ENCODE data around the gene CFAP46.

Gene CFAP46

GRCh38 chr10:132786884-132787494 is 155.4 kb downstream of the CFAP46 start:
- no peaks in the 10 kb centered on the region for H3K9me3 ChIP-seq
- no peak for TF ChIP-seq CTCF (IDR thresholded peaks at IDR 0.05)
- H3K27me3 ChIP-seq, result peaks cover 93% of the 10 kb centered on the region
- peaks cover 0 to 20% of the 10 kb centered on the region in 2 experiments for H3K4me1 ChIP-seq (ENCODE audit: control insufficient read depth in 1 of 2, insufficient read depth in 1 of 2, low read depth in 1 of 2, low read length in 1 of 2)
- peaks cover 16% of the 10 kb centered on the region for H3K36me3 ChIP-seq
- no peak overlapping the region for H3K4me3 ChIP-seq (ENCODE audit: low read depth in 1 of 2, low read length in 1 of 2)
- H3K27ac ChIP-seq, result no peak overlapping the region

- Histone ChIP-seq H3K4me1 (ENCODE audit: control insufficient read depth in 1 of 2, insufficient read depth in 1 of 2, low read depth in 1 of 2, low read length in 1 of 2) (peaks cover 0 to 20% of the 10 kb centered on the region in 2 experiments), H3K9me3 (no peaks in the 10 kb centered on the region), H3K36me3 (peaks cover 21% of the 10 kb centered on the region), H3K27me3 (peaks cover 96% of the 10 kb centered on the region), H3K4me3 (ENCODE audit: low read depth in 1 of 2, low read length in 1 of 2) (no peak overlapping the region), H3K27ac (no peak overlapping the region)
- TF ChIP-seq CTCF (IDR thresholded peaks at IDR 0.05), result no peak
Measured at GRCh38 chr10:132786476-132786883, 155.9 kb downstream of the CFAP46 start.

GRCh38 chr10:132785723-132786475 is 156.5 kb downstream of the CFAP46 start, which contains the start of gene NKX6-2:
Gene NKX6-2 (minus strand): TSS chr10:132786147. CDS start chr10:132785948, 199 bp downstream.
- H3K4me3 ChIP-seq (ENCODE audit: low read depth in 1 of 2, low read length in 1 of 2), result no peak within 1 kb of the TSS
- no peak within 1 kb of the TSS for H3K27ac ChIP-seq
- H3K27me3 ChIP-seq, result peaks cover 90% of the 10 kb centered on the region
- H3K36me3 ChIP-seq, result peaks cover 27% of the 10 kb centered on the region
- peaks cover 0 to 20% of the 10 kb centered on the region in 2 experiments for H3K4me1 ChIP-seq (ENCODE audit: control insufficient read depth in 1 of 2, insufficient read depth in 1 of 2, low read depth in 1 of 2, low read length in 1 of 2)
- no peaks in the 10 kb centered on the region for H3K9me3 ChIP-seq
- TF ChIP-seq CTCF (IDR thresholded peaks at IDR 0.05), result no peak

GRCh38 chr10:132784866-132785722 is 157.3 kb downstream of the CFAP46 start:
- peaks cover 82% of the 10 kb centered on the region for H3K27me3 ChIP-seq
- no peaks in the 10 kb centered on the region for H3K9me3 ChIP-seq
- peaks cover 35% of the 10 kb centered on the region for H3K36me3 ChIP-seq
- no peak overlapping the region for H3K27ac ChIP-seq
- peaks cover 0 to 20% of the 10 kb centered on the region in 2 experiments for H3K4me1 ChIP-seq (ENCODE audit: control insufficient read depth in 1 of 2, insufficient read depth in 1 of 2, low read depth in 1 of 2, low read length in 1 of 2)
- no peak for TF ChIP-seq CTCF (IDR thresholded peaks at IDR 0.05)
- no peak overlapping the region for H3K4me3 ChIP-seq (ENCODE audit: low read depth in 1 of 2, low read length in 1 of 2)

Data from neutrophil (primary cell).